ENCODE results near the gene ERGIC1.

ERGIC1 gene

DNA sequence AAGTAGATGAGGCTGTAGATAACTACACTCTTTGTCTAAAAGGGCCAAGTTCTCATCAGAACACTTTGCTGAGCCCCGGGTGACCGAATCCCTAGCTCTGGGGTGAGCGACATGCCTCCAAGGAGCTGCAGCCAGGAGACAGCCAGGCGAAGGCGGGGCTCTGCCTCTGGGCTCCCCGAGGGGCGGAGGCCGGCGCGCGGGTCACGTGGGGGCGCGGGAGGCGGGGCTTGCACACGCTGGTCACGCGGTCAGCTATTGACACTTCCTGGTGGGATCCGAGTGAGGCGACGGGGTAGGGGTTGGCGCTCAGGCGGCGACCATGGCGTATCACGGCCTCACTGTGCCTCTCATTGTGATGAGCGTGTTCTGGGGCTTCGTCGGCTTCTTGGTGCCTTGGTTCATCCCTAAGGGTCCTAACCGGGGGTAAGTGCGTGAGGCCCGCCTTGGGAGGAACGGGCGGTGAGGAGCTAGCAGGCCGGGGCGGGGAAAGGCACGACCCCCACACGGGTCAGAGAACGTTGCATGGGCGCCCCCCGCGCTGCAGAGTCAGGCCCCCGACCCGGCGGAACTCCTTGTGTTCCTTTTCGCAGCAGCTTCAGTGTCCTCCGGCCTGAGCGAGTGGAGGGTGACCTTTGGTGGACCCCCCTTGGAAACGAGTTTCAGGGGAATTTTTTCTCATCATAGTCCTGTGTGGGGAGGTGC, 149.6 kb downstream of the ERGIC1 start, which contains the start of gene ATP6V0E1:
Gene ATP6V0E1 (plus strand): TSS at position 230 of the 702 bp plus-strand sequence. CDS start 90 bp downstream, at position 320.
- peak; percentile 86 to 89 for DNase-seq (ENCODE audit: low read depth in 2 of 2)

DNA sequence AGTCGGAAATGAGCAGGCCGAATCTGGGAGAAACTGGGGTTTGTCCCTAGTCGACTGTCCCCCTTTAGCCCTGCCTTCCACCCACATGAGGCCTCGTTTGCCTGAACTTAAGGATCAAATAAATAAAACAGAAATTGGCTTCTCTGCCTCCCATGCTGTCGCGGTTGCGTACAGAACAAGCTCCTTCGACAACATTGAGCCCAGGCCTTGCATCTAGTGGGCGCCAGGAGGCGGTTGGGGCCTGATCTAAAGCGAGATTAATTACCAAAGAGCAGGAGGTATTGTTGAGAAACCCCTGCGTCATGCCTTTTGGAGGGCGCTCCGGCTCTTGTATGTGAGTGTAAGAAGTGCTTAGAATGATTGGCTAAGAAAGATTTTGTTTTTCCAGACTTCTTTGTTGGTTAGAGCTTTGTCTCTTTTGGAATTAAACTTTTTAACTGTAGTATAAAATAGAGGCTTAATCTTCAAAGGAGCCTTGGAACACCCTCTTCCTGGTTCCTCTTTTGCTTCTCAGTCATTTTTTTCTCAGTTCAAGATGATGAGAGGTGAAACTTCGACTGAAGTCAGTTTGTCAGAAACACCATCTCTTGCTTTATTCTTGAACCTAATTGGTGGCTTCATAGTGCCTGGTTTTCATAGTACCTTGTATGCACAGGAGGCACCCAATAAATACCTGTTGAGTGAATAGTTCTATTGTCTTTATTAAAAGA, 150.3 kb downstream of the ERGIC1 start:
- DNase-seq (ENCODE audit: low read depth in 2 of 2), result peak; percentile 40 to 50

- no peak for DNase-seq (ENCODE audit: low read depth in 2 of 2)
Measured at GRCh38 chr5:172985596-172985995, 151.5 kb downstream of the ERGIC1 start.

DNA sequence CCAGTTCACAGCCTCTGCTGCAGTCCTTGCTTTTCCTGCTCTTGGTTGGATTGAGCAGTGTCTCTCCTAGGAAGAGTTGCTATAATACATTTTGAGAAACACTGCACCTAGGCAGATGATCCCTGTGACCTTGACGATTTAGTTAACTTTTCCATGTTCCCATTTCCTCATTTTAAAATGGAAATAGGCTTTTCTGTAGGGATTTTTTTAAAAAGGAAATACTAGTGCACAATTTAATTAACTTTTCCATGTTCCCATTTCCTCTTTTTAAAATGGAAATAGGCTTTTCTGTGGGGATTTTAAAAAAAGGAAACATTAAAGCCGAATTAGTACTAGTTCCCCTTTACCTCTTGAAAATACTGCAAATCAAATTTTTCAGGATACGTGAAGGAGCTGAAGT, 154.2 kb downstream of the ERGIC1 start:
- no peak for DNase-seq (ENCODE audit: low read depth in 2 of 2)

- no peak for DNase-seq (ENCODE audit: low read depth in 2 of 2)
Measured at GRCh38 chr5:172990776-172991175, 156.7 kb downstream of the ERGIC1 start.

- DNase-seq (ENCODE audit: low read depth in 2 of 2), result no peak
Measured at GRCh38 chr5:172994405-172994804, 160.4 kb downstream of the ERGIC1 start.

- no peak for DNase-seq (ENCODE audit: low read depth in 2 of 2)
Measured at GRCh38 chr5:172999372-172999973, 165.4 kb downstream of the ERGIC1 start.

DNA sequence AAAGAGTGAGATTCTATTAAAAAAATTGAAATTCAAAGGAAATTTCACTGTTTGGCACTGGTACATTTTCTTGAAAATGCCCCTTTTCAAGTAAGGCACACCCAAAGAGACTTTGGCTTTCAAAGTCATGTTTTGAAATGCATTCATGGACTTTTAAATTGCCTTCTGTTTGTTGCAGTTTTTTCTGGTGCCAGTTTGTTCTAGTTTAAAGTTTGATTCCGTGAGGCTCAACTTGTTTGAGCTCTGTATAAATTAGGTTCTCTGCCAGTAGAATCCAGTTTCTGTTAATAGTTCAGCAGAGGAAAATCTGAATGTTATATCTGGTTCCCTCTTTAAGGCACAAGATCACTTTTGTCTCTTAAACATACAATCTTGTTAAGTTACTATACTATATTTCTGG, 165.9 kb downstream of the ERGIC1 start:
- no peak for DNase-seq (ENCODE audit: low read depth in 2 of 2)

DNA sequence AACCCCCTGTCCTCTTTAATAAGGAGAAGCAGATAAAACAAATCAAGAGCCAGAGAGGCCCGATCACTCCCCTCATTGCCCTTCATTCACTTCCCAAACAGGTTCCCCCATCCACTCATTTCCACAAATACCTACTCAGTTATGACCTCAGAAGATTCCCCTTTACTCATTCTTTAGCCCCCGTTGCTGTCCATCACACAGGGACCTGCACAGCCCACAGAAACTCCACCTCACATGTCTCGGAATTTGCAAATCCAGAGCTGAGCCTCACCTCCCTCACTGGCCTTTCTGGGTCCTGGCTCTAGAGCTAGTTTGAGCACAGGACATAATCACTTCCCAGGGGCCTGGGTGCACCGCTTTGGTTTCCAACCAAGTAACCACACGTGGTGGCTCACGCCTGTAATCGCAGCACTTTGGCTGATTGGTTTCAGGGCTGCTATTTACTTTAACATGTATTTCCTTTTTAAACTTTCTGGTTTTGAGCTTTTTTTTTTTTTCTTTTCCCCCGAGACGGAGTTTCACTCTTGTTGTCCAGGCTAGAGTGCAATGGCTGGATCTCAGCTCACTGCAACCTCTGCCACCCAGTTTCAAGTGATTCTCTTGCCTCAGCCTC, 167.3 kb downstream of the ERGIC1 start:
- no peak for DNase-seq (ENCODE audit: low read depth in 2 of 2)

Measured in stimulated activated CD8-positive, alpha-beta memory T cell treated with anti-CD3 and anti-CD28 coated beads, Interleukin-7, amount 100 ng/mL, for 1 hour (primary cell).